OCI-LY7 (cell line): ENCODE measurements around the gene TRERF1.

Experiments used
- CTCF ChIP-seq: fragments of 200-600 bp; sonication (generic); conservative IDR thresholded peaks from 2 replicates; pipeline ENCODE4 v1.5.1; 2014; ENCODE audit warnings: mild to moderate bottlenecking, antibody characterized with exemption, low read length, moderate library complexity, mixed read lengths
- EZH2phosphoT487 ChIP-seq: fragments of 200-600 bp; sonication (generic); IDR thresholded peaks from 2 replicates; pipeline ENCODE4 v1.6.1; 2018; ENCODE audit warnings: low read depth, borderline replicate concordance, mild to moderate bottlenecking, mixed run types, antibody characterized with exemption, low read length, moderate library complexity, mixed read lengths

GRCh38 chr6:42363926-42364849 is 87.5 kb downstream of the TRERF1 start:
- TF ChIP-seq CTCF (no peak), EZH2phosphoT487 (no peak)
